ENCODE results near the gene PIR. TPM values are rescaled to one million over a fixed set of nuclear protein-coding genes. Genes with fewer than 3 reads are reported as not detected.

The PIR gene
- total RNA-seq, 1 experiment from 2014 or later: 17.1 TPM

- no peak for TF ChIP-seq AFF4 (CRISPR knock-in tag; IDR thresholded peaks at IDR 0.05; ENCODE audit: borderline replicate concordance)
- TF ChIP-seq ZNF263 (CRISPR knock-in tag; IDR thresholded peaks at IDR 0.05; ENCODE audit: low read depth): no peak
- no peak for TF ChIP-seq TEAD1 (CRISPR knock-in tag; IDR thresholded peaks at IDR 0.05)
- no peak for TF ChIP-seq TCF7 (CRISPR knock-in tag; IDR thresholded peaks at IDR 0.05; ENCODE audit: low read depth)
- TF ChIP-seq JUN (CRISPR knock-in tag; IDR thresholded peaks at IDR 0.05): no peak
Observed at GRCh38 chrX:15384304-15384703, 108.8 kb downstream of the PIR start, which contains the start of gene VEGFD (continued).

- ATAC-seq: no peak
- POLR2A ChIA-PET: no interaction called here
- Mint-ChIP-seq H3K4me1 (peaks cover 30% of the 10 kb centered on the region), H3K9me3 (no peaks in the 10 kb centered on the region), H3K36me3 (no peaks in the 10 kb centered on the region; the same call in 1 of the 2 replicates), H3K4me3 (no peak overlapping the region), H3K27me3 (ENCODE audit: low read depth) (no peaks in the 10 kb centered on the region), H3K27ac (no peak overlapping the region)
- no peak for TF ChIP-seq NFYB (CRISPR knock-in tag; conservative IDR thresholded peaks at IDR 0.05; ENCODE audit: low read depth)
- no peak for TF ChIP-seq ZNF532 (CRISPR knock-in tag; IDR thresholded peaks at IDR 0.05; ENCODE audit: borderline replicate concordance)
- no peak for TF ChIP-seq NFATC4 (CRISPR knock-in tag; IDR thresholded peaks at IDR 0.05)
- TF ChIP-seq STAT6 (CRISPR knock-in tag; conservative IDR thresholded peaks at IDR 0.05; ENCODE audit: low read depth): no peak
- no peak for TF ChIP-seq ZNF425 (CRISPR knock-in tag; conservative IDR thresholded peaks at IDR 0.05)
- no peak for TF ChIP-seq RELA (CRISPR knock-in tag; IDR thresholded peaks at IDR 0.05; ENCODE audit: borderline replicate concordance)
- no peak for TF ChIP-seq ELF4 (CRISPR knock-in tag; IDR thresholded peaks at IDR 0.05; ENCODE audit: low read depth)
- TF ChIP-seq KAT7 (CRISPR knock-in tag; IDR thresholded peaks at IDR 0.05; ENCODE audit: borderline replicate concordance): no peak
- TF ChIP-seq ZBTB43 (CRISPR knock-in tag; IDR thresholded peaks at IDR 0.05): no peak
- no peak for TF ChIP-seq ZNF219 (CRISPR knock-in tag; IDR thresholded peaks at IDR 0.05; ENCODE audit: borderline replicate concordance)
- TF ChIP-seq ZNF232 (CRISPR knock-in tag; IDR thresholded peaks at IDR 0.05): no peak
- TF ChIP-seq CREB1 (CRISPR knock-in tag; IDR thresholded peaks at IDR 0.05): no peak
- DNase-seq (ENCODE audit: low spot score): no peak
- CTCF ChIA-PET: interaction anchor here (0.5 to 4.0 kb wide), 8 partner anchors 9 to 182 kb away, joined by 3 to 31 read pairs (median 4); no protein-coding TSS in a partner anchor
Observed at GRCh38 chrX:15382813-15383212, 110.3 kb downstream of the PIR start.

Data from WTC11 (cell line).